HG03342 (cell line): ENCODE measurements around the gene NRP1.

ENCODE experiments used
- ATAC-seq: cut with Tn5 transposase; IDR thresholded peaks from one replicate; pipeline ENCODE4 v1.9.1; 2021; ENCODE audit warnings: mild to moderate bottlenecking, moderate library complexity; ENCODE audit not compliant: unreplicated experiment

Gene NRP1

DNA sequence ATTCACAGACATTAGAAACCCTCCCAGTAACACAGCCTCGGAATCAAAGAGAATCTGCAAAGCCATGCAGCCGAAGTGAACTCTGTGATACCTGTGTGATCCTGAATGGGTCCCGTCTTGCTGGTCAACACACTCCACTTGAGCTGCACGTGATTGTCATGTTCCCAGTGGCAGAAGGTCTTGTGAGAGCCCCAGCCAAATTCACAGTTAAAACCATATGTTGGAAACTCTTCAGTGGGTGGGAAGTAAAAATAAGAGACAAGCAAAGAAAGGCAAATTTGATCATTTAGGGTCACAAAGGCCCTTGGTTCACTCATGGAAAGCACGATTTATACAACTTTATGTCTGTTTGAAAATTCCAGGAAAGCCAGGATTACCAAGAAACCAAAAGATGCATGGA, 142.3 kb downstream of the NRP1 start:
- ATAC-seq: no peak

DNA sequence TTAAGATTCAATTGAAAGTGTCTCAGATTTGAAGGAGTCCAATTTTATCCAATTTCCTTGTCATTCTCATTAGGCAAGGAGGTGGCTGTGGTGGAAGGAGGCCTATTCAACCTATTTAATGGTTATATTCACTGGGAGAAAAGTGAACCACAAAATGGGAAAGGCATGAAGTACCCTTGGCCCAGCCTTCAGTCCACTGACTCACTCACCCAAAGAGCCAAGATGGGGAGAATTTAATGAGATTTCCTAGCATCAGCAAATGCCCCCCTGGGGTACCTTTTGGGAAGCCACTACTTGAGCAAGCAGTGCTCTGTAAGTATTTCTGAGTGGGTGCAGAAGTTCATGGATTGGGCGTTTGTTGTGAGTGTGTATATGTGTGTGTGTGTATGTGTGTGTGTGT, 144.1 kb downstream of the NRP1 start:
- no peak for ATAC-seq

DNA sequence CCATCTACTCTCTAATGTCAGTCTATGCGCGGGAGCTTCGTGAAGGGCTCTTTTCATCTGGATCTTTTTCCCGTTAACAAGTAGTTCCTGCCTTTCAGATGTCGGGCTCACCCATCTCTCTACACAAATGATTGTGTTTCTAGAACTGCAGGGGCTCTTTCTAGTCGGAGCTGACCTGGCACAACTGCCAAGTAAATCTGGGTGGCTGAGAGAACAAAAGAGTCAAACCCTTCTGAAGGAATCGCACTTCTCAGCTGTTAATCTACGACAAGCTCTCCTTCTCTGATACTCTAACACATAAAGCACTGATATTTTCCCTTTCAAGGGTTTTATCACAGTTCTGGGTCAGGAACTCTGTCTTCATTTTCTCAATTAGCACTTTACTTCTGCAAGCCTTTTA, 144.7 kb downstream of the NRP1 start:
- no peak for ATAC-seq

DNA sequence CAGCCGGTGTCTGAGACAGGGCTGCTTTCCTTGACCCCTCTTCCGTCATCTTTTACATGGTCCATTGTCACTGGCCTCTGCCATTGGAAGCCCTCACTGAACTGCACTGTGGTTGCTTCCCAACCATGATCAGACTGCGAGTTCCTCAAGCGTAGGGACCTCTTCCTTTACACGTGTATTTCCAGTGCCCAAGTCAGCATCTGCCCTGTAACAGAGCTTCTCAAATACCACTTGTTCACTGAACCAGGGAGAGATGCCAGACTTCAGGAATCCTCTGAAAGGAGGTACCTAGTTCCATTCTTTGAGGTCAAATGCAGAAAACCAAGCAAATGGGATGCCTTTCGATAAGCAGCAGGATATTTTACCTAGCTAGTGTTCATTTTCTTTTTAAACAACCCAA, 145.1 kb downstream of the NRP1 start:
- no peak for ATAC-seq

DNA sequence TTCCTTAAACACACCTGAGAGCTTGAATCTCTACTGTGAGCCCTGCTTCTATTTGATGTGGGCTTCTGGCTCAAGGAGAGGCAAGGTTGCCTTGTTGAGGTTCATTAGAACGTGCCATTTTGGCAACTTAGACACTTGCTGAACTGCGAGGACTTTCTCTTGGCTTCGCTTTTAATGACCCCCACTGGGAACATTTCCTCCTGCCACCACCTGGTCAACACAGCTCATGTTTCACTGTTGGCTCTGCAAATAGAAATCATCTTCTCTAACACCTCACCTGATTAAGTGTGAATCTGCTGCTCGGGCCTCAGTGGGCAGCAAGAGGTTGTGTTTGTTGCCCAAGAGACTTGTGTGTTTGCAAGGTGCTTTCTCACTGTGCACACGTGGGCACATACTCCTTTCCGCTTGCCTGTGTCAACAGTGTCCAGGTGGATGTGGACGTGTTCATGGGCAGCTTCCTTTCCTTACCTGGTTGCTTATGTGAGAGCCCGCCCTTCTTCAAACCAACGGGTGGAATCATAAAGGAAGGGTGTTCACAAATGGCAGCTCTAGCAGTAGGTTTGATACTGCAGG, 147.0 kb downstream of the NRP1 start:
- no peak for ATAC-seq

DNA sequence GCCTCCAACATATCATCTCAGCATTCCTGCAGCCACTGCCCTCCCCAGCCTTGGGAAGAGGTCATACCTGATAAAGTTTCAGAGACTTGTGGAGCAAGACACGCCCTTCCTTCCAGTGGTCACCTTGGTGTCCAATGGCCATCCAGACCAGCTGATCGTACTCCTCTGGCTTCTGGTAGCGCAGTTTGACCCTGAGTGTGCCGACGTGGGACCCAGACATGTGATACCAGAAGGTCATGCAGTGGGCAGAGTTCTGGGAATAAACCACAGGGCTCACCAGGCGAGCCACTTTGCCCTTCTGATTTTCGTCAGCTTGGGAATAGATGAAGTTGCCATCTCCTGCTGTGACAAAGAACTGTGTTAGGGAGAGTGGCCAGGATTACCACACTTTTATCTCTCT, 148.3 kb downstream of the NRP1 start:
- no peak for ATAC-seq

DNA sequence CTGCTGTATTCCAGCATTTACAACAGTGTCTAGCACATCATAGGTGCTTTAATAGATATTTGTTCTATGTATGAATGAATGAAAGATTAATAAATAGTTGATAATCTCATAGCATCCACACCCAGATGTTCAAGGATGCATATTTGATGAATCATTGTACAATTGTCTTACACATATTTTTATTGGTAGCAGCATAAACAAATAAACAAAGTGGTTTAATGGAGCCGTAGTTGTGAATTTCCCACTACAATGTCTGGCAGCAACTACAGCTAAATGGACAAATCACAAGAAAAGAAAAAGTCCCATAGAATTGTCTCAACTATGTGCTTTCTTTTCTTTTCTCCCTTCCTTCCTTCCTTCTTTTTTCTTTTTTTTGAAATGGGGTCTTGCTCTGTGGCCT, 150.8 kb downstream of the NRP1 start:
- ATAC-seq: no peak

DNA sequence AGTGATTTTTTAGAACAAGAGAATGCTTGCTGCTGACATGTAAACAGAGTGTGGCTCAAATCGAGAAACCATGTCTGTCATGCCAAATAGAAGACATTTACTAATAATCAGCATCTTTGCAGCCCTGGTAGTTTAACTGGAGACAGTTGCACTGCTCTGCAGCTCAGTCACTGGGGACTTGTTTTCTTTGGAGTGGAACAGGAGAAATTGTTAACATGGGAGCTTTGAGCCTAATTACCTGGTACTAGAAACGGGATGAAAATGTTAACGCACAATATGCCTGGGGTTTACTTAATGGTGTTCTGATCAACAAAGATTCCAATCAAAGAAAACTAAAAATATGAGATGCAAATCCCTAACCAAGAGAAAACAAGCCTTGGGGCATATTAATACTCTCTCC, 153.5 kb downstream of the NRP1 start:
- ATAC-seq: no peak

DNA sequence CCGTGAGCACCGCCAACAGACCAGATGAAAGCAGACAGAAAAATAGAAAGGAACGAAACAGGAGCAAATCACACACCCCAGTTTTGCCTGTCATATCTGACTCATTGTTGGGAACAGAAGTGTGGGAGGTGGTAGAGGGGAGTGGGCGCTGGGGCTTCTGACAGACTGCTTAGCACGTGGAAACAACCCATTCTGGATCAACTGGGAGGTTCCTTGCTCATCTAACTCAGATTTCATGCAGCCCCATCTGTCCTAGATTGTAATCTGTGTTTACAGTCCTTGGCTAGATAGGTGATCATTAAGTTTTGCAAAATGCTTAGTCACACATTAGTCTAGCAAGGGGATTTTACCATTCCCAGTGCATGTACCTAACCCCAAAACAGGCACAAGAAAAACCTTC, 154.1 kb downstream of the NRP1 start:
- no peak for ATAC-seq

DNA sequence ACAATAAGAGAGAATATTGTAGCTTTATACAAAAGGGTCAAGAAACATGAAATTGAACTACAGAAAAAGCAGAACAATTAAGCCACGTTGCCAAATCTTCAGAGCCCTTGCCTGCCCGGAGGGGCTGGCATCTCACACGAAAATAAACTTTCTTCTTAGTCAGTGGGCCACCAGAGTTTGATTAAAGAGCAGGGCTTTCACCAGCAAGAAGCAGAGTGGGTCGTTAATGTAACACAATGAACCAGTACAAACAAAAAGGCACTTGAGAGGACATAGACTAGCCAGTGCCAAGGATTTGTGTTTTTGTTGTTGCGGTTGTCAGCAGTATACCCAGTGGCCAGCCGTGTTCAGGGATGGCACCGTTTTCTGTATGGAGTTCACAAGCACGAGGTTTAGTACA, 155.4 kb downstream of the NRP1 start:
- no peak for ATAC-seq

DNA sequence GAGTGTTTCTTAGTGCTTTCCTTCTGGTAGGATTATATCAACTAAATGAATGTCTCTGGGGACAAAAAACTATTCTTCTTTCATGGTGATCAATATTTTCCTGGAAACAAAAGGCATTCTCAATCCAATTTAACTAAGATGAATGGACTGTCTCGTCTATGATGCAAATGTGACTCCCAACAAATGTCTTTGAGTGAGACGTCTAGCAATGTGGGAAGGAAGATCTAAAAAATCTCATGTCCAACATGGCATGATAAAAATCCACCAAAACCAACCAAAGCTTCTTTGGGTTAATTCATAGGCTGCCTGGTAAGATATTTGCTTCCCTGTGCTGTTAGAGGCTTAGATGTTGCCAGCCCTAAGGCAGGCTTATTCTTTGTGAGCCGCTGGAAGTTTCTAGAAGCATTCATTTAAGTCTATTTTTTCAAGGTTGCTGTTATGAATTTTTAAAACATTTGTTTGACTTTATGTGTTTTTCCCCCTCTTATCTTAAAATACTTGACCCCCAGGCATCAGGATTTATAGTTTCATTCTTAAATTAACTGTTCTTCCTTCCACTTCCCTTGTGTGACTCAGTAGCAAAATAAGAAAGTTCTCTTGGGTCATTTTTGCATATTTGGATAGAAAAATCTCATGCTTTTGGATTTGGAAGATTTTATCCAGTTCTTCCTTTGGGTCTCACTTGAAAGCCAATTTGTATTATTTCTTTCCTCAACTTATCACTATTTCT, 156.3 kb downstream of the NRP1 start:
- ATAC-seq: no peak

DNA sequence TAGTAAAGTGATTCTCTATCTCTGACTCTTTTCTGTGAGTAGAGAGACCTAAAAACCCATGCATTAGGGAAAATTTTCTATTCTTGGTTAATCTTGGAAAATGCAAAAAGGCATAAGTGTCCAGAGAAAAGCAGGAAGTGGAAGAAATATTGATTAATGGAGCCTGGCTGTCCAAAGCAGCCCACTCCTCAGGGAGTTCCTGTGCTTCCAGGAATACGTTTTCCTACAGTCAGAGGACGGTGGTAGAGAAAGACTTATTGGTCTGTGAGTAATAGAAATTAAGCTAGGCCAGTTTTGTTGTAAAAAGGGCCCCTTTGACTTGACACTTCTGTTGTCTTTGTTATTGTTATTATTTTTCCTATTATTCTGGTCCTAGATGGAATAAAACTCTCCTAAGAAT, 157.8 kb downstream of the NRP1 start:
- no peak for ATAC-seq

DNA sequence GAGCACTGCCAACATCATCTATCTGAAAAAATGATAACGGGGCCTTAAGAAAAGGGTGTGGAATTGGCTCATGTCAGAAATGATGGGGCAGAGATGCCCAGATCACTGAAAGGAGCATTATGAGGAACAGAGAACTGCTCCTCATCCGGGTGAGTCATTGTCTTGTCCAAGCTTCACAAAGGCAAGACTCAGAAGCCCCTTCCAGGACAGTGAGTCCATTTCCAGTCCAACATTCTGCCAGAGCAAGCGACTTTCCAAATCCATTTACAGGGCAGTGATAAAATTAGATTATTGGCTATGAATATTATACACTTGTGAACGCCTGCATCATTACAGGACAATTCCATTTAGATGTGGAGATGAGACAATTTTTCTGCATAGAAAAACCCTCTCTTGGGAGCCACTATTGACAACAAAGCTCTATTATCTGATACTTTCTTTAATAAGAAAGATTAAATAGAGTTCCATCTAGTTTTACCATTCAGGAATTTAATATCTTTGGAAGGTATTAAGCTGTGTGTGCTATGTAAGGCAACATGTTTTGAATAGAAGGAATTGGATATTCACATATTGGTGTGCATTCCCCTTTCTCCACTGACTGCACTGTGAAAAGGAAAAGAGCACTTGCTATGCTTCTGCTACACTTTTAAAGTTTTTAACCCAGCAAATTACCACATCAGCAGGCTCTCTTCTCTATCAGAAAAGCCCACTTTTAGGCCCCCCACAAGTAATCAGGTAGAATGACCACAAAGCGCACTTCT, 159.6 kb downstream of the NRP1 start:
- no peak for ATAC-seq

DNA sequence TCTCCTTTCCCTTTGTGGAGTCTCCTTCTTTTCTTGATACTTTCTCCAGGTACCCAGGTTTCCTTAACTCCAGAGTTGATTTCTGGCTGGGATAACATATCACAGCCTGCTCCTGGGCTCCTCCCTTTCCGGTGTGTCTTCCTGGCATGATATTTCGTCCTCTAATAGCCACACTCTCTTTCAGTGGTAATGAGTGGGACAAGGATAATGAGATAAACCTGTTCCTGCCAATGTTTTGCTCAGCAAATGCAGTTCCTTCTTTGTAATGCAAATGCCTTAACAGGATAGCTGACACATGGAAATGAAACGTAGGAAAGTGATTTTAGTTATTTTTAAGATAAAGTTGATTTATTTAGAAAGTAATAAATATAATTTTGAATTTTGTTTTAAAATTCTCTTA, 168.6 kb downstream of the NRP1 start:
- ATAC-seq: no peak

DNA sequence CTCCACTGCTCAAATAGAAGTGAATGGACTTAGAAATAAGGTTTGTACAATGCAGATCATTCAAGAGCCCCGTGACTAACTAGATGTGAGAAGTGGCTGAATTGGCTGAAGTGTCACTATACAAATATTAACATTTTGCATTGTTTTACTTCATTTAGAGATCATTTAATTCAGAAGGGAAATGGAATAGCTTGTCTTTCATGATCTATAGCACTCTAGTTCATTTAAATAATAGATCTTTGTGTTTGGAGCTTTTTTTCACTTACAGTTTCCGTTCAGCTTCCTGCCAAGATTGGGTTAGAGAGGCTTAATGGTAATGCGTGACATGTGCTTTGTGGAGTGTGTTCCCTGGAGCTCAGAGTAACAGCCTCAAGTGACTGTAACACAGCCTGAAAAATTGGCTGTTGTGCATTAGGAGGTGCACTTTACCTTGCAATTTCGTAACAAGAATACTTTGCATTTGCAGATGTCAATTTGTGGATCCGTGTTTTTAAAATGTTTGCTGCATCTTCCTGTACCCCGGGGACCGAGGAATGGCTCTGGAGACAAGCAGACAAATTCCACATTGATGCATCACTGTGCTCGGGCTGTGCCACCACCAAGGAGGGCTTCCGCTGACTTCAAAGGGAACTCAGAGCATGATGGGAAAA, 170.3 kb downstream of the NRP1 start:
- no peak for ATAC-seq

DNA sequence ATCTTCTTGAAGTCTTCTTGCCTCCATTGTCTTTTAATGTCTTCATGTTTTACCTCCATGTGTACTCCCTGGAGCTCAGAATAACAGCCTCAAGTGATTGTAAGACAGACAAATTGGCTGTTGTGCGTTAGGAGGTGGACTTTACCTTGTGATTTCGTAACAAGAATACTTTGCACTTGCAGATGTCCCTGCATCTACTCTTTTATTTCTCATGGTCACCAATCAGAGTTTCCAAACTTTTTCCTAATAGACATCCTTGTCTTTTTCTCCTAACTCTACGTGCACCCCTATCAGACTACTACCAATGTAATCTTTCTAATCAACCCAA, 172.3 kb downstream of the NRP1 start:
- ATAC-seq: no peak

DNA sequence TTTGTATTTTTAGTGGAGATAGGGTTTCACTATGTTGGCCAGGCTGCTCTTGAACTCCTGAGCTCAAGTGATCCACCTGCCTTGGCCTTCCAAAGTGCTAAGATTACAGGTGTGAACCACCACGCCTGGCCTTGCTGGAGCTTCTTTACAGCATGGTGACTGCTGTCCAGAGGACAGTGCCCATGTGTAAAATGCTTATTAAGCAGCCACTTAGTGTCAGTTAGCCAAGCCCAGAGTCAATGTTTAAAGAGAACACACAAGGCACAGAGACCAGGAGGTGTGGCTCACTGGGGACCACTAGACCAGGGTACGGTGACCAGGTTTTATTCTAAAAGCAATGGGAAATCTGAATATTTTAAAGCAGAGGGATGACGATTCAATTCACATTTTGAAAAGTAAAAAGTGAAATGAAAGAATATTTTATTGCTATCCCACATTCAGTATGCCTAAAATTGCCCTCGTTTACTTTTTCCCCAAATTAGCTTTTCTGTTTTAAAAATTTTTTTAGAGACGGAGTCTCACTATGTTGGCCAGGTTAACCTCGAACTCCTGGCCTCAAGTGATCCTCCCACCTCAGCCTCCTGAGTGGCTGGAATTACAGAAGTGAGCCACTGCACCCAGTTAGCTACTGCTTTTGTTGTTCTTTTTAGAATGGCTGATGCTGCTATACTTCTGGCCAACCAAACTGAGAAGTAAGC, 172.8 kb downstream of the NRP1 start:
- ATAC-seq: no peak

DNA sequence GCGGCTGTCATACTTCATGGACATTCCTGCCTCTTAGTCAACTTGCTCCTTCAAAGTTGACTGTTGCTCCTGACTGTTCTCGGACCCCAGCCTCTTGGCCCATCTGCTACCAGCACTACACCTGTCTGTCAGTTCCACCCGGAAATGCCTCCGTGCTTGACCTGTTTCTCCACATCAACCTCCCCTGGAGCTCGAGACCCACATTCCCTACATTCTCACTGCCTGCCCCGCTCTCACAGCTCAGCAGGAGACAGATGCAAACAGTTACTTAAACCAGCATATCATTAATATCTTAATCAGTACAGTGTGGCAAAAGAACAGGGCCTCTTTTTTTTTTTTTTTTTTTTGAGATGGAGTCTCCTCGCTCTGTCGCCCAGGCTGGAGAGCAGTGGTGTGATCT, 174.3 kb downstream of the NRP1 start:
- no peak for ATAC-seq

DNA sequence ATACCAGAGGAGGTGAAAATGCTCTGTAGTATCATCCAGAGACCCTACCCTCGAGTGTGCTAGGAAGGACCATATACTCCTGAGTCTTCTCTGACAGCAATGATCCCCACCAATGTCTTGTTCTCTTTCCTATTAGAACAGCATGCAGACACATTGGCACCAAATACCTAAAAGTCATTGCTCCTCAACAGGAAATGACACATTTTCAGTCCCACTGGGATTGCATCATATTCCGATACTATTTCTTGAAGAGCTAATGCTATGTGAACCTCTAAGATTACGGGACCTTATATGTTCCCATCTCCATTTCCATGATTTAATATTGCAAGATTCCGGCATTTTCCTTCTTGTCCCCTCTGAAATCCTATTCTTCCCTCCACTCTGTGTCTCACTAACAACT, 177.4 kb downstream of the NRP1 start:
- ATAC-seq: no peak

DNA sequence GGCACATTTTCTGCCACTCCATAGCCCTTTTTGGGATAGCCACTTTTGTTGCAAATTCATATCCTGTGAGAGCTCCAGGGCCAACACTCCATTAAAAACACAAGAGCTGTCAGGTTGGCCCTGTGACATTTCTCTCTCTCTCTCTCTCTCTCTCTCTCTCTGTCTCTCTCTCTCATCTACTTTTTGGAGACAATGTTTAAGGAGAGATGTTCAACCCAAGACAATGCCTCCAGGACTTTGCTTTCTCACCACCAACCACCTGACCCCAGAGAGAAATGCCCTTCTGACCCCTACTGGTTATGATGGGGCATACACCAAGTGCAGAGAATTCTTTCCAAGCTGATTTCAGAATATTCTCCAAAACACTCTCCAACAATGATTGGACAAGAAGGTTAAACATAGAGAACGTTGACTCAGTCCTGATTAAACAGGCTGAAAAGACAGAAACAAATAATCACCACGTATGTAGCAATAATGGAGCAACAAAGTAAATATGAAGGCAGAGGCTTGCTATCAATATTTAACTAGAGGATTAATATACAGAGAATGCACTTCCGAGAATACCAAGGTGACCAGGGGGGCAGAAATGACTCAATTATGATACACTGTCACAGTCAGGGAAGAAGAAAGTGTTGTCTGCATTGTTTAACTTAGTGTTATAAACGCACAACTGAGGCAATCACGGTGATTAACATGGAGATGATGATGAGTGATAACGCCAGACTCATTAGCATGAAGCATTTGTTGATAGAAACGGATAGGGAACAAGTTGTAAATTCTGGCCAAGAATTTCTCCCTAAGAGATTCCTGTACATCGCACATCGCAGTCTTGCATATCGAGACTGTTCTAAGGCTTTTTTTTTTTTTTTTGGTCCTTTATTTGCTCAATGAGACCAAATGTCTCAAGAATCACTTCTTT, 178.5 kb downstream of the NRP1 start:
- ATAC-seq: peak; percentile 94
